OCI-LY1 (cell line): Measurements from ENCODE around the gene SCAPER.

Source experiments
- EZH2 ChIP-seq: fragments of 200-600 bp; sonication (generic), shearing (Covaris generic); IDR thresholded peaks from 2 replicates; pipeline ENCODE4 v1.8.0; 2017; ENCODE audit warnings: borderline replicate concordance, mixed run types, mild to moderate bottlenecking, antibody characterized with exemption, low read length, moderate library complexity, mixed read lengths
- TF ChIP-seq, protein P1 (sequence below): fragments of 200-600 bp; sonication (generic), shearing (Covaris generic); IDR thresholded peaks from 2 replicates; pipeline ENCODE4 v1.5.1; 2017; ENCODE audit warnings: mild to moderate bottlenecking, antibody characterized with exemption, low read length, moderate library complexity, mixed read lengths

GRCh38 chr15:76313731-76314130 is 591.4 kb downstream of the SCAPER start:
- TF ChIP-seq, protein P1, sequence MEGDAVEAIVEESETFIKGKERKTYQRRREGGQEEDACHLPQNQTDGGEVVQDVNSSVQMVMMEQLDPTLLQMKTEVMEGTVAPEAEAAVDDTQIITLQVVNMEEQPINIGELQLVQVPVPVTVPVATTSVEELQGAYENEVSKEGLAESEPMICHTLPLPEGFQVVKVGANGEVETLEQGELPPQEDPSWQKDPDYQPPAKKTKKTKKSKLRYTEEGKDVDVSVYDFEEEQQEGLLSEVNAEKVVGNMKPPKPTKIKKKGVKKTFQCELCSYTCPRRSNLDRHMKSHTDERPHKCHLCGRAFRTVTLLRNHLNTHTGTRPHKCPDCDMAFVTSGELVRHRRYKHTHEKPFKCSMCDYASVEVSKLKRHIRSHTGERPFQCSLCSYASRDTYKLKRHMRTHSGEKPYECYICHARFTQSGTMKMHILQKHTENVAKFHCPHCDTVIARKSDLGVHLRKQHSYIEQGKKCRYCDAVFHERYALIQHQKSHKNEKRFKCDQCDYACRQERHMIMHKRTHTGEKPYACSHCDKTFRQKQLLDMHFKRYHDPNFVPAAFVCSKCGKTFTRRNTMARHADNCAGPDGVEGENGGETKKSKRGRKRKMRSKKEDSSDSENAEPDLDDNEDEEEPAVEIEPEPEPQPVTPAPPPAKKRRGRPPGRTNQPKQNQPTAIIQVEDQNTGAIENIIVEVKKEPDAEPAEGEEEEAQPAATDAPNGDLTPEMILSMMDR, result no peak
- no peak for TF ChIP-seq EZH2
